Fibroblast of lung (primary cell): ENCODE measurements around the gene UQCC2. TPM values are rescaled to one million over a fixed set of nuclear protein-coding genes. Genes with fewer than 3 reads are reported as not detected.

ENCODE experiments used
- DNase-seq, 2 donors: peaks; one replicate each; pipeline versions ENCODE4 v3.0.0 to v3.0.0-alpha.2; 2010; ENCODE audit warnings: low read depth in 2 of 2
- H2AFZ ChIP-seq: 2 replicates; pipeline ENCODE4 v1.5.1; 2012; ENCODE audit warnings: low read length, control low read depth, inconsistent platforms
- H3K27ac ChIP-seq: 2 replicates; pipeline ENCODE4 v1.5.1; 2011; ENCODE audit warnings: low read length, control low read depth; ENCODE audit not compliant: insufficient read depth
- H3K27me3 ChIP-seq: 2 replicates; pipeline ENCODE4 v1.5.1; 2011; ENCODE audit warnings: mild to moderate bottlenecking, low read length; ENCODE audit not compliant: control insufficient read depth, insufficient read depth
- H3K36me3 ChIP-seq: 2 replicates; pipeline ENCODE4 v1.5.1; 2011; ENCODE audit warnings: low read length; ENCODE audit not compliant: control insufficient read depth, insufficient read depth
- H3K4me1 ChIP-seq: 2 replicates; pipeline ENCODE4 v1.5.1; 2011; ENCODE audit warnings: low read length; ENCODE audit not compliant: control insufficient read depth, insufficient read depth; ENCODE audit errors: extremely low read depth
- H3K4me2 ChIP-seq: 2 replicates; pipeline ENCODE4 v1.5.1; 2011; ENCODE audit warnings: low read length, control low read depth; ENCODE audit not compliant: insufficient read depth; ENCODE audit errors: extremely low read depth
- H3K4me3 ChIP-seq, 4 experiments: fragments of 200-600 bp in 1 of 4; sonication (generic) in 1 of 4; replicated peaks in 1 of 4; 2 replicates each; pipeline ENCODE4 v1.5.1; 2011 to 2016; ENCODE audit warnings: low read length in 4 of 4, low read depth in 3 of 4, mild to moderate bottlenecking in 3 of 4, control low read depth in 2 of 4, inconsistent platforms in 1 of 4, mixed read lengths in 1 of 4; ENCODE audit not compliant: insufficient read depth in 1 of 4; ENCODE audit errors: control extremely low read depth in 1 of 4
- H3K79me2 ChIP-seq: 2 replicates; pipeline ENCODE4 v1.5.1; 2012; ENCODE audit warnings: mild to moderate bottlenecking, low read length, inconsistent platforms; ENCODE audit not compliant: control insufficient read depth, insufficient read depth
- H3K9ac ChIP-seq: 2 replicates; pipeline ENCODE4 v1.5.1; 2011; ENCODE audit warnings: mild to moderate bottlenecking, low read length, control low read depth; ENCODE audit not compliant: insufficient read depth
- H3K9me3 ChIP-seq: 2 replicates; pipeline ENCODE4 v1.5.1; 2012; ENCODE audit warnings: low read depth, low read length; ENCODE audit not compliant: control insufficient read depth, insufficient read depth
- H4K20me1 ChIP-seq: 2 replicates; pipeline ENCODE4 v1.5.1; 2011; ENCODE audit warnings: low read length; ENCODE audit not compliant: control insufficient read depth, insufficient read depth; ENCODE audit errors: extremely low read depth
- EZH2 ChIP-seq: IDR thresholded peaks from 2 replicates; pipeline ENCODE4 v1.5.1; 2012; ENCODE audit warnings: low read length, control low read depth, mild to moderate bottlenecking; ENCODE audit errors: missing control alignments
- polyA plus RNA-seq, 2 donors: library from polyadenylated mRNA; depleted of rRNA in 1 of 2; stranded (reverse) in 1 of 2; unstranded in 1 of 2; fragments of >200 nt; gene quantifications; 2 replicates each; pipeline ENCODE4 v1.2.1, GENCODE V29; 2011 to 2012; ENCODE audit warnings: missing spikeins in 1 of 2
- total RNA-seq: library from RNA; depleted of rRNA; stranded (reverse); fragments of >200 nt; gene quantifications from 2 replicates; pipeline ENCODE4 v1.2.1, GENCODE V29; 2014
- TF ChIP-seq, protein P1 (sequence below), 2 donors: IDR thresholded peaks in 1 of 2; conservative IDR thresholded peaks in 1 of 2; 1 replicate in 1 of 2; 2 replicates in 1 of 2; pipeline ENCODE4 v1.5.1; 2011 to 2012; ENCODE audit warnings: low read length in 2 of 2, control low read depth in 1 of 2, inconsistent platforms in 1 of 2, low read depth in 1 of 2, mild to moderate bottlenecking in 1 of 2

Gene UQCC2
- total and polyA plus RNA-seq, 2 donors (not counting 1 experiment from before 2014, with no cell fraction given), result 33.8 to 36.5 TPM

DNA sequence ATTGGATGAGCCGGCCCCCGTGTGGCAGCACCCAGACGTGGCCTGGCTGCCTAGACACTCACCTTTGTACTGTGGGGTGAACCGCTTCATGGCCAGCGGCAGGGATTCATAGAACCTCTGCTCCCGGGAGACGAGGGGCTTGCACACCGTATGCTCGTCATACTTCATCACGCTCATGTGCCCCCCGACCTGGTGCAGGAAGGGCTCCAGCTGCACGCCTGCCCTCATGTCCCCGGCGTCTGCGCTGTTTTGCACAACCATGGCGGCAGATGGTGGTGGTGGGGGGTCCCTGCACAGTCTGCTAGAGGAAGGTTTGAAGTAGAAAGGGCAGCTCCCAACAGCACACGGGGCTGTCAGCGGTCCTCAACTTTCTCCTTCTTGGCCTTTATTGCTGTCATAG, 23.7 kb upstream of the UQCC2 start:
- no peak for TF ChIP-seq EZH2
- TF ChIP-seq, protein P1, sequence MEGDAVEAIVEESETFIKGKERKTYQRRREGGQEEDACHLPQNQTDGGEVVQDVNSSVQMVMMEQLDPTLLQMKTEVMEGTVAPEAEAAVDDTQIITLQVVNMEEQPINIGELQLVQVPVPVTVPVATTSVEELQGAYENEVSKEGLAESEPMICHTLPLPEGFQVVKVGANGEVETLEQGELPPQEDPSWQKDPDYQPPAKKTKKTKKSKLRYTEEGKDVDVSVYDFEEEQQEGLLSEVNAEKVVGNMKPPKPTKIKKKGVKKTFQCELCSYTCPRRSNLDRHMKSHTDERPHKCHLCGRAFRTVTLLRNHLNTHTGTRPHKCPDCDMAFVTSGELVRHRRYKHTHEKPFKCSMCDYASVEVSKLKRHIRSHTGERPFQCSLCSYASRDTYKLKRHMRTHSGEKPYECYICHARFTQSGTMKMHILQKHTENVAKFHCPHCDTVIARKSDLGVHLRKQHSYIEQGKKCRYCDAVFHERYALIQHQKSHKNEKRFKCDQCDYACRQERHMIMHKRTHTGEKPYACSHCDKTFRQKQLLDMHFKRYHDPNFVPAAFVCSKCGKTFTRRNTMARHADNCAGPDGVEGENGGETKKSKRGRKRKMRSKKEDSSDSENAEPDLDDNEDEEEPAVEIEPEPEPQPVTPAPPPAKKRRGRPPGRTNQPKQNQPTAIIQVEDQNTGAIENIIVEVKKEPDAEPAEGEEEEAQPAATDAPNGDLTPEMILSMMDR (conservative IDR thresholded peaks at IDR 0.05 in 1 of 2, IDR thresholded peaks at IDR 0.05 in 1 of 2; ENCODE audit: low read depth in 1 of 2, low read length in 2 of 2), result no peak
- H3K9ac ChIP-seq, result no peak overlapping the region
- H3K27me3 ChIP-seq, result peaks cover under 1% of the 10 kb centered on the region
- no peaks in the 10 kb centered on the region for H3K9me3 ChIP-seq
- H3K27ac ChIP-seq, result no peak overlapping the region
- H3K36me3 ChIP-seq, result no peaks in the 10 kb centered on the region
- no peak overlapping the region for H3K4me3 ChIP-seq
- no peaks in the 10 kb centered on the region for H4K20me1 ChIP-seq
- no peak overlapping the region for H2AFZ ChIP-seq
- H3K79me2 ChIP-seq, result no peaks in the 10 kb centered on the region
- DNase-seq, result no peak
- no peak overlapping the region for H3K4me2 ChIP-seq
- peaks cover 3% of the 10 kb centered on the region for H3K4me1 ChIP-seq

DNA sequence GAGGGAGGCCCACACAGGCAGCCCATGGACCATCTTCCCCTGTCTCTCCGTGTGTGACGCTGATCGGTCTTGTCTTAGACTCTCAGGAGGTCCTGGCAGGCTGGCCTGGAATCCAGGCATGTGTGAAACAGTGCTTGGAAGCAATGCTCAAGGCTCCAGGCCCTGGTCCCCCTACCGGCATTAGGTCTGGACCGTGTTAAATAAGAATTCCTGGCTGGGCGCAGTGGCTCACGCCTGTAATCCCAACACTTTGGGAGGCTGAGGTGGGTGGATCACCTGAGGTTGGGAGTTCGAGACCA, 22.2 kb upstream of the UQCC2 start:
- H3K9me3 ChIP-seq, result no peaks in the 10 kb centered on the region
- H3K4me2 ChIP-seq, result no peak overlapping the region
- no peak overlapping the region for H2AFZ ChIP-seq
- no peaks in the 10 kb centered on the region for H3K79me2 ChIP-seq
- no peak overlapping the region for H3K9ac ChIP-seq
- H3K4me1 ChIP-seq, result peaks cover 3% of the 10 kb centered on the region
- H3K27me3 ChIP-seq, result peaks cover 3% of the 10 kb centered on the region
- no peaks in the 10 kb centered on the region for H4K20me1 ChIP-seq
- no peak overlapping the region for H3K4me3 ChIP-seq
- no peak overlapping the region for H3K27ac ChIP-seq
- no peak for DNase-seq
- no peaks in the 10 kb centered on the region for H3K36me3 ChIP-seq
- no peak for TF ChIP-seq EZH2

DNA sequence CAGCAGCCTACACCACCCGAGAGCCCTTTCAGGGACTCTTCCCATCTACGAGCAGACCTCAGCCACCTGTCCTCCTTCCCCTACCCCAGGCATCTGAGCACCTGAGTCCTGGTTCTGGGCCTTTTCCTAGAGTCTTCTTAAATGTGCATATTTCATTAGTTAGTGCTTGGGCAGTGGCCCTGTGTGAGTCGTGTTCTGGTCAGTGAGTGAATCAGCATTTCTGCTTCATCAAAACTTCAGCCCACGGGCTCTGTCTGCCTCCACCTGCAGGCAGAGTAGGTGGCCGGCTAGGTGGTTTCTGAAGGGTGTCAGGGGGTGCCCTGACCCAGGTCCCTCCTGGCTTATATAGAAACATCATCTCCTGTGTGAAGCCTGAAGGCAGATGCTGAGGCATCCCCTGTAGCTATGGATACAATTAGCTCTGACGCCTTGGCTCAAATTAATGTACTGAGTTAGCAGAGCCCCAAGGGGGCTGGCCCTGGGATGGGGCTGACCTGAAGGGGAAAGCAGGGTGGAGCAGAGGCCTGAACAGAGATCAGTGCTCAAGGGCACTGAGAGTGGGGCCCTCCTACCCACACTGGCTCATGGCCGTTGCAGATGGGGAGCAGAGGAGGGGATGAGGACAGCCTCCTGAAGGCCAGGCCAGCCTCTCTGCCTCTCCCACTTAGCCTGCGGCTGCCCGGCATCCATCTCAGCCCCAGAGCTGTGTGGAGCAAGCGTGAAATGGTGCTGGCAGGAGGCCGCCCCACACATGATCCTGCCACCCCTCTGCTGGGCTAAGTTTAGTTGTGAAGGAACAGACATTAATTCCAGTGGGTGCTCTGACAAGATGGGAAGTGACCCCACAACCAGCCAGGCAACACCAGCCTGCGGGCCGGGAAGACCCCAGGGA, 21.6 kb upstream of the UQCC2 start:
- Histone ChIP-seq H3K9ac (no peak overlapping the region), H4K20me1 (no peaks in the 10 kb centered on the region), H3K4me2 (no peak overlapping the region), H3K79me2 (no peaks in the 10 kb centered on the region), H3K9me3 (no peaks in the 10 kb centered on the region), H2AFZ (no peak overlapping the region), H3K36me3 (no peaks in the 10 kb centered on the region), H3K4me3 (no peak overlapping the region), H3K4me1 (peaks cover 3% of the 10 kb centered on the region), H3K27me3 (peaks cover 4% of the 10 kb centered on the region), H3K27ac (no peak overlapping the region)
- TF ChIP-seq EZH2, result no peak
- TF ChIP-seq, protein P1 (conservative IDR thresholded peaks at IDR 0.05 in 1 of 2, IDR thresholded peaks at IDR 0.05 in 1 of 2; ENCODE audit: low read depth in 1 of 2, low read length in 2 of 2), result no peak
- peak in 1 of 2 donors; percentile 7 for DNase-seq
